Sigmoid colon (tissue), 7 donors: ENCODE measurements around the gene PIAS2. TPM values are rescaled to one million over a fixed set of nuclear protein-coding genes. Genes with fewer than 3 reads are reported as not detected.

Experiments used
- DNase-seq: peaks from one replicate; pipeline ENCODE4 v3.0.0-alpha.2; 2019
- H3K27ac ChIP-seq, 4 donors: fragments of 200-600 bp; sonication (generic); one replicate each; pipeline ENCODE4 v1.5.1; 2016 to 2019; ENCODE audit warnings: mild to moderate bottlenecking in 1 of 4
- H3K27me3 ChIP-seq, 3 donors: fragments of 200-600 bp; sonication (generic); one replicate each; pipeline ENCODE4 v1.5.1; 2019; ENCODE audit warnings: mild to moderate bottlenecking in 1 of 3
- H3K36me3 ChIP-seq, 4 donors: fragments of 200-600 bp; sonication (generic); one replicate each; pipeline ENCODE4 v1.5.1; 2016 to 2019
- H3K4me1 ChIP-seq, 4 donors: fragments of 200-600 bp; sonication (generic); one replicate each; pipeline ENCODE4 v1.5.1; 2017 to 2019
- H3K4me3 ChIP-seq, 4 donors: fragments of 200-600 bp; sonication (generic); one replicate each; pipeline ENCODE4 v1.5.1; 2017 to 2019; ENCODE audit warnings: mild to moderate bottlenecking in 2 of 4, moderate library complexity in 1 of 4
- H3K9me3 ChIP-seq, 4 donors: fragments of 200-600 bp in 3 of 4; sonication (generic) in 3 of 4; one replicate each; pipeline versions ENCODE4 v1.5.1 to v1.6.1; 2013 to 2019
- EP300 ChIP-seq, 4 donors: sonication (generic); formaldehyde crosslinking; IDR thresholded peaks; one replicate each; pipeline ENCODE4 v1.6.1; 2017; ENCODE audit warnings: antibody characterized with exemption in 4 of 4
- POLR2A ChIP-seq, 2 donors: fragments of 450-650 bp; IDR thresholded peaks; one replicate each; pipeline ENCODE4 v1.6.1; 2016; ENCODE audit warnings: antibody characterized with exemption in 2 of 2, mild to moderate bottlenecking in 2 of 2, moderate library complexity in 2 of 2
- POLR2AphosphoS5 ChIP-seq, 4 donors: sonication (generic); formaldehyde crosslinking; IDR thresholded peaks; one replicate each; pipeline ENCODE4 v1.6.1; 2017; ENCODE audit warnings: antibody characterized with exemption in 4 of 4
- WGBS, 2 donors: extraction: QIAGEN DNeasy Blood & Tissue Kit; methylation state at CpG; one replicate each; pipeline ENCODE4 v1.1.7; 2013; 5-methylcytosine and 5-hydroxymethylcytosine counted together
- intact Hi-C: fragments of 100-400 bp; cut with DNase I; formaldehyde crosslinking; loops from one replicate; pipeline ENCODE4 v1.15.1; 2023
- polyA plus RNA-seq, 3 donors: library from polyadenylated mRNA; stranded (reverse); fragments of 200-250 nt; gene quantifications; one replicate each; pipeline ENCODE4 v1.2.3, GENCODE V29; 2013
- total RNA-seq, 4 donors: library from RNA; depleted of rRNA; stranded (reverse); fragments of >200 nt; gene quantifications; one replicate each; pipeline ENCODE4 v1.1.0, GENCODE V29; 2016
- TF ChIP-seq, protein P1 (sequence below), 4 experiments: fragments of 450-650 bp in 3 of 4; fragments of 200-600 bp in 1 of 4; IDR thresholded peaks; one replicate each; pipeline ENCODE4 v1.5.1; 2016 to 2019; ENCODE audit warnings: antibody characterized with exemption in 4 of 4, mild to moderate bottlenecking in 3 of 4, moderate library complexity in 2 of 4
- donor health status: healthy with polysubstance abuse.
- donor health status: Bipolar disorder and iron deficiency.
- donor health status: healthy.

The PIAS2 gene
- total and polyA plus RNA-seq, 7 donors: 5.5 to 36.6 (median 30.0) TPM

DNA sequence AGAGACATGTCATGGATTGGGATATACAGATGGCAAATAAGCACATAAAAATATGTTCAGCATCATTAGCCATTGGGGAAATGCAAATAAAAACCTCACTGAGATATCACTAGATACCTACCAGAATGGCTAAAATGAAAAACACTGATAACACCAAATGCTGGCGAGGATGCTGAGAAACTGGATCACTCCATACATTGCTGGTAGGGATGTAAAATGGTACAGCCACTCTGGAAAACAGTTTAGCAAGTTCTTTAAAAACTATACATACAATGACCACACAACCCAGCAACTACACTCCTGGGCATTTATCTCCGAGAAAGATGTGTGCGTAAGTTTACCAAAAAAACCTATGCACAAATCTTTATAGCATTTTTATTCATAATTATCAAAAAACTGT lies 13.9 kb downstream of the PIAS2 start:
- no peak overlapping the region for H3K27ac ChIP-seq
- WGBS, 2 donors: 98 to 99% methylated on average over 3 of the region's 3 CpGs
- no peak overlapping the region for H3K4me3 ChIP-seq
- H3K9me3 ChIP-seq: no peaks in the 10 kb centered on the region
- no peaks in the 10 kb centered on the region for H3K27me3 ChIP-seq
- no peak for DNase-seq
- H3K4me1 ChIP-seq: no peaks in the 10 kb centered on the region
- no peaks in the 10 kb centered on the region for H3K36me3 ChIP-seq
- intact Hi-C loops: no loop called here
- TF ChIP-seq, protein P1, sequence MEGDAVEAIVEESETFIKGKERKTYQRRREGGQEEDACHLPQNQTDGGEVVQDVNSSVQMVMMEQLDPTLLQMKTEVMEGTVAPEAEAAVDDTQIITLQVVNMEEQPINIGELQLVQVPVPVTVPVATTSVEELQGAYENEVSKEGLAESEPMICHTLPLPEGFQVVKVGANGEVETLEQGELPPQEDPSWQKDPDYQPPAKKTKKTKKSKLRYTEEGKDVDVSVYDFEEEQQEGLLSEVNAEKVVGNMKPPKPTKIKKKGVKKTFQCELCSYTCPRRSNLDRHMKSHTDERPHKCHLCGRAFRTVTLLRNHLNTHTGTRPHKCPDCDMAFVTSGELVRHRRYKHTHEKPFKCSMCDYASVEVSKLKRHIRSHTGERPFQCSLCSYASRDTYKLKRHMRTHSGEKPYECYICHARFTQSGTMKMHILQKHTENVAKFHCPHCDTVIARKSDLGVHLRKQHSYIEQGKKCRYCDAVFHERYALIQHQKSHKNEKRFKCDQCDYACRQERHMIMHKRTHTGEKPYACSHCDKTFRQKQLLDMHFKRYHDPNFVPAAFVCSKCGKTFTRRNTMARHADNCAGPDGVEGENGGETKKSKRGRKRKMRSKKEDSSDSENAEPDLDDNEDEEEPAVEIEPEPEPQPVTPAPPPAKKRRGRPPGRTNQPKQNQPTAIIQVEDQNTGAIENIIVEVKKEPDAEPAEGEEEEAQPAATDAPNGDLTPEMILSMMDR (IDR thresholded peaks at IDR 0.05): no peak
- no peak for TF ChIP-seq POLR2A (IDR thresholded peaks at IDR 0.05)
- no peak for TF ChIP-seq POLR2AphosphoS5 (IDR thresholded peaks at IDR 0.05)
- no peak for TF ChIP-seq EP300 (IDR thresholded peaks at IDR 0.05)

DNA sequence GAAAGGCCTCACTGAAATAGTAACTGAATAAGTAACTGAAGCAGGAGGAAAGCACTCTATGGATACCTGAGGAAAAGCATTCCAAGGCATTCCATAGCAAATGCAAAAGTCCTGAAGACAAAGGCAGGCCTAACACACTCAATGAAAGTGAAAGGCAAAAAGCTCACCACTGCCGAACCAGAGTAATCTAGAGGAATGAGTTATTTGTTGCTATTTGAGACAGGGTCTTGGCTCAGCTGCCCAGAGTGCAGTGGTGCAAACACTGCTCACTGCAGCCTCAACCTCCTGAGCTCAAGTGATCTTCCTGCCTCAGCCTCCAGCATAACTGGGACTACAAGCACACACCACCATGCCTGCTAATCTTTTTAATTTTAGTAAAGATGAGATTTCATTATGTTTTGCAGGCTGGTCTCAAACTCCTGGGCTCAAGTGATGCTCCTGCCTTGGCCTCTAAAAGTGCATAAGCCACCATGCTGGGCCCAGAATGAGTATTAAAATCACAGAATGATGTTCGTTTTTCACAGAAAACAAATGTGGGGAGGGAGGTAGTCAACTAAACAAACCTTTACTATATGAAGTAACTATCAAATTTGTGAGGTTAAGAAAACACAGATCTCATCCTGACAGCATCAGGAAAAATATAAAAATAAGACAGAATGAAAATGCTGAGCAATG lies 17.9 kb downstream of the PIAS2 start:
- H3K27me3 ChIP-seq: no peaks in the 10 kb centered on the region
- intact Hi-C loops: no loop called here
- H3K27ac ChIP-seq: no peak overlapping the region
- WGBS, 2 donors: 75 to 77% methylated on average over 2 of the region's 2 CpGs
- H3K4me3 ChIP-seq: no peak overlapping the region
- H3K9me3 ChIP-seq: no peaks in the 10 kb centered on the region
- DNase-seq: no peak
- TF ChIP-seq, protein P1 (IDR thresholded peaks at IDR 0.05): no peak
- TF ChIP-seq EP300 (IDR thresholded peaks at IDR 0.05) (no peak), POLR2A (IDR thresholded peaks at IDR 0.05) (no peak), POLR2AphosphoS5 (IDR thresholded peaks at IDR 0.05) (no peak)
- H3K36me3 ChIP-seq: no peaks in the 10 kb centered on the region
- H3K4me1 ChIP-seq: no peaks in the 10 kb centered on the region

DNA sequence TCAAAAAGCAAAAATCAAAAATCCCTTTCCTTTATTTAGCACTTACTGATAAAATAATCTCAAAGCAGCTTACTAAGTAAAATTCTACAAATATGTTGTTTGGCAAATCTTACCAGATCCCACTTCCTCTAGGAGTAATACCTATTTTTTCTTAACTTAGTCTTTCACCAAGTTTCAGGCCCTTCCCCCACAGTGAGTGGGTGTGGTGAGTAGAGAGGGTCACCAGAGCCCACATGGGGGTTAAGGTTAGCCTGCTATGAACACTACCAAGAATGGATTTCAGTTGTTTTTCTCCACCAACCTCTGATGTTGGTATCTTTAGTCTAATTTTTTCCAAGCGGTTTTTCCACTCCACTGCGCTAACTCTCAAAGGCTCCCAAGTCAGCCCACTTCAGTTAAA lies 23.2 kb downstream of the PIAS2 start:
- H3K27me3 ChIP-seq: no peaks in the 10 kb centered on the region
- intact Hi-C loops: no loop called here
- H3K4me1 ChIP-seq: no peaks in the 10 kb centered on the region
- H3K27ac ChIP-seq: no peak overlapping the region
- no peak for DNase-seq
- peaks cover 0 to 17% (median 5%) of the 10 kb centered on the region in 4 donors for H3K36me3 ChIP-seq
- no peak overlapping the region for H3K4me3 ChIP-seq
- peaks cover 0 to 3% (median 0%) of the 10 kb centered on the region in 4 donors for H3K9me3 ChIP-seq
- 94 to 96% methylated on average over 2 of the region's 2 CpGs for WGBS, 2 donors
- TF ChIP-seq POLR2A (IDR thresholded peaks at IDR 0.05): no peak
- TF ChIP-seq, protein P1 (IDR thresholded peaks at IDR 0.05): no peak
- no peak for TF ChIP-seq EP300 (IDR thresholded peaks at IDR 0.05)
- no peak for TF ChIP-seq POLR2AphosphoS5 (IDR thresholded peaks at IDR 0.05)

DNA sequence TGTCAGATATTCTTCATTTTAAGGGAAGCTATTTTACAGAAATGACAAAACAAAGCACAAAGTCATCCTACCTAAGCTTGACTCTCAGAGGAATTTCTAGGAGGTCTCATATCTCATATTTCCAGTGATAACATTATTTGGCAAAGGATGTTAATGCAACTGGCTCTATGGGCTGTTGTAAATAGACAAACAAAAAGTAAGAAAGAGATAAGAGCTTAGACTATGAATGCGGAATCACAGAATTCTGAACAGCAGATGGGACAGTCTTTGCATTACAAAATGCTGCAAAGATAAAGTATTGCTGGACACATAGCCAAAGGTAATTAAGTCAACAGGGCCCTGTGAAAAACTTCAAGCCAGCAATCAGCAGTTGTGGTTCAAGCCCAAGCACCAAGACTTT lies 23.9 kb downstream of the PIAS2 start:
- no peaks in the 10 kb centered on the region for H3K27me3 ChIP-seq
- no peak overlapping the region for H3K27ac ChIP-seq
- peaks cover 0 to 23% (median 9%) of the 10 kb centered on the region in 4 donors for H3K36me3 ChIP-seq
- H3K4me3 ChIP-seq: no peak overlapping the region
- no peaks in the 10 kb centered on the region for H3K4me1 ChIP-seq
- 64 to 86% methylated on average over 1 of the region's 1 CpG for WGBS, 2 donors
- no peak for TF ChIP-seq EP300 (IDR thresholded peaks at IDR 0.05)
- TF ChIP-seq POLR2AphosphoS5 (IDR thresholded peaks at IDR 0.05): no peak
- TF ChIP-seq, protein P1 (IDR thresholded peaks at IDR 0.05): no peak
- no peak for TF ChIP-seq POLR2A (IDR thresholded peaks at IDR 0.05)
- peaks cover 0 to 8% (median 3%) of the 10 kb centered on the region in 4 donors for H3K9me3 ChIP-seq
- no peak for DNase-seq
- intact Hi-C loops: no loop called here

DNA sequence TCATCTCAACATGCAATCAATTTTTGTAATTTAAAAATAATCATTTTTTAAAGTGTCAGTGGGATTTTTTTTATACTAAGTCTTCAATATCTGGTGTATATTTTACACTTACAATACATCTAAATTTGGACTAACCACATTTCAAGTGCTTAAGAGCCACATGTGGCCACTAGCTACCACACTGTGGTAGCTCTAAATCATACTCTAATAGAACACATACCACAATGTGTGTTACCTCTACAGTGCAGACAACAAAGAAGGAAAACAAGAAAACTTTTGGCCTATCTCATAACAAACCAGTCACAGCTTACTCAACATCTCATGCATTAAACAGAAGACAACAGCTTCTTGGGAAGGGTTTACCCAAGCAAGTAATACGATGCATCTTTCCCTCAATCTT lies 24.5 kb downstream of the PIAS2 start:
- Histone ChIP-seq H3K27me3 (no peaks in the 10 kb centered on the region), H3K36me3 (peaks cover 0 to 26% (median 10%) of the 10 kb centered on the region in 4 donors), H3K9me3 (peaks cover 0 to 9% (median 4%) of the 10 kb centered on the region in 4 donors), H3K27ac (no peak overlapping the region), H3K4me3 (no peak overlapping the region), H3K4me1 (no peaks in the 10 kb centered on the region)
- TF ChIP-seq POLR2AphosphoS5 (IDR thresholded peaks at IDR 0.05) (no peak), EP300 (IDR thresholded peaks at IDR 0.05) (no peak), POLR2A (IDR thresholded peaks at IDR 0.05) (no peak)
- TF ChIP-seq, protein P1 (IDR thresholded peaks at IDR 0.05): no peak
- WGBS, 2 donors: 96 to 97% methylated on average over 1 of the region's 1 CpG
- intact Hi-C loops: no loop called here
- no peak for DNase-seq
